ENCODE results near the gene RGS3. TPM values are rescaled to one million over a fixed set of nuclear protein-coding genes. Genes with fewer than 3 reads are reported as not detected.

RGS3 gene
- total and polyA plus RNA-seq, 2 of the 13 experiments (the other 11 are each of a cell fraction or from before 2014, with no cell fraction given), result 17.1 to 28.8 TPM

- TF ChIP-seq ZNF281 (CRISPR knock-in tag; IDR thresholded peaks at IDR 0.05; ENCODE audit: borderline replicate concordance) (no peak), HOMEZ (CRISPR knock-in tag; IDR thresholded peaks at IDR 0.05; ENCODE audit: low read depth) (no peak), CBX5 (CRISPR knock-in tag; IDR thresholded peaks at IDR 0.05; ENCODE audit: borderline replicate concordance) (no peak), ZNF280B (CRISPR knock-in tag; IDR thresholded peaks at IDR 0.05; ENCODE audit: borderline replicate concordance) (no peak), SSRP1 (CRISPR knock-in tag; IDR thresholded peaks at IDR 0.05) (no peak), RFX5 (IDR thresholded peaks at IDR 0.05; ENCODE audit: low read depth, low read length) (no peak), MIER3 (CRISPR knock-in tag; IDR thresholded peaks at IDR 0.05; ENCODE audit: borderline replicate concordance) (no peak), ZNF672 (CRISPR knock-in tag; IDR thresholded peaks at IDR 0.05) (no peak), NR2C2 (CRISPR knock-in tag; IDR thresholded peaks at IDR 0.05; ENCODE audit: borderline replicate concordance) (no peak), PBX2 (CRISPR knock-in tag; IDR thresholded peaks at IDR 0.05) (no peak), ZFYVE20 (CRISPR knock-in tag; IDR thresholded peaks at IDR 0.05; ENCODE audit: borderline replicate concordance, low read depth) (no peak), ZNF564 (CRISPR knock-in tag; IDR thresholded peaks at IDR 0.05) (no peak), ZFAT (CRISPR knock-in tag; conservative IDR thresholded peaks at IDR 0.05) (no peak), ELF1 (CRISPR knock-in tag; IDR thresholded peaks at IDR 0.05) (no peak), MTA1 (CRISPR knock-in tag; IDR thresholded peaks at IDR 0.05; ENCODE audit: borderline replicate concordance) (no peak), ZNF33A (CRISPR knock-in tag; IDR thresholded peaks at IDR 0.05; ENCODE audit: borderline replicate concordance) (no peak), PRDM10 (CRISPR knock-in tag; IDR thresholded peaks at IDR 0.05; ENCODE audit: low read depth) (no peak; the same call in 1 of the 2 replicates), ZNF484 (CRISPR knock-in tag; IDR thresholded peaks at IDR 0.05; ENCODE audit: borderline replicate concordance, low read depth) (no peak)
Measured at GRCh38 chr9:113519426-113520108, 56.0 kb downstream of the RGS3 start (continued).
